Head of caudate nucleus (tissue), 42 donors: ENCODE results near the gene NABP1.

Source experiments
- DNase-seq, 42 donors: peaks; one replicate each; pipeline versions ENCODE4 v3.0.0 to v3.0.0-alpha.2; 2020 to 2021; ENCODE audit warnings: mixed read lengths in 7 of 42
- intact Hi-C: fragments of 100-400 bp; cut with DNase I; formaldehyde crosslinking; loops from one replicate; pipeline ENCODE4 v1.15.0; 2022

Gene NABP1

DNA sequence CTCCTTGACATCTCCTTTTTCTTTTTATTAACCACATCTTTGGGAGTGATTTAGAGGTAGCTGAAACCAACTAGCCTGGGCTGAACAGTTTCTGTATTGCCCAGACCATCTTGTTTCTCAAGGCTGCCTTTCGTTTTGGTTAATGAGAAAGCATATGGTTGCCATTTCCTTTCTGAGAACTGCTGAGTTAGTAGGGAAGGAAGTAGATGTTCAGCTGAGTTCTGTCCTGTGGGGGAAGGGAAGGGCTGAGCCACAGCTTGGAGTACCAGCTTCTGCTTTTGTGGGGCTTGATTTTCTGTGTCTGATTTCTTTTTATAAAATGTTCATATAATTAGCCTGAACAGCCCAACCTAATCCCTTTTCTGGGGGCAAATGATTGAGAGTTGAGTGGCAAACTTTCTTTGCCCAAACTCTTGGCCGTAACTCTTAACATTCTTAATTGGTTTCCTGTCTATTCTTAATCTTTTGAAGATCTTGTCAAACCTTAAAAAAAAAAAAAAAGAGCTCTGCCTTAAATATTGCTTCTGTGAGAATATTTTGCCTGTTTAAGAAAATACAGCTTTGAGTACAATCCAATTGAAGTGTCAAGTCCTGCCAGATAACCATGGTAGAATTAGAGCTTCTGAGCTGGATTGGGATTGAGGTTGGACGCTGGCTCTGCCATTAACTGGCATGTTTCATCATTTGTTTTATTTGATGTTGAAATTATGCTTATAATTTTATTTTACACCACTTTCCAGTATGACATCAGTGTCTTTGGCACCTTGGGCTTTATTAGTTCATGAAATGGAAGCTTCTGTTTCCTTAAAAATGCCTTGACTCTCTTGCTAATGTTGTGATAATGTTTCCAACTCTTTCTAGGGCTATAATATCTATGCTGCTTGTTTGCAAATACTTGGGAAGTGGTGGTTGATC lies 1.9 kb upstream of the NABP1 start:
- intact Hi-C loops: no loop called here
- peak in 14 of 42 donors; percentile 6 to 47 (median 22) for DNase-seq

- DNase-seq: peak in 7 of 42 donors; percentile 6 to 35 (median 22)
- intact Hi-C loops: no loop called here
Measured at GRCh38 chr2:191676790-191677645, 918 bp upstream of the NABP1 start.

DNA sequence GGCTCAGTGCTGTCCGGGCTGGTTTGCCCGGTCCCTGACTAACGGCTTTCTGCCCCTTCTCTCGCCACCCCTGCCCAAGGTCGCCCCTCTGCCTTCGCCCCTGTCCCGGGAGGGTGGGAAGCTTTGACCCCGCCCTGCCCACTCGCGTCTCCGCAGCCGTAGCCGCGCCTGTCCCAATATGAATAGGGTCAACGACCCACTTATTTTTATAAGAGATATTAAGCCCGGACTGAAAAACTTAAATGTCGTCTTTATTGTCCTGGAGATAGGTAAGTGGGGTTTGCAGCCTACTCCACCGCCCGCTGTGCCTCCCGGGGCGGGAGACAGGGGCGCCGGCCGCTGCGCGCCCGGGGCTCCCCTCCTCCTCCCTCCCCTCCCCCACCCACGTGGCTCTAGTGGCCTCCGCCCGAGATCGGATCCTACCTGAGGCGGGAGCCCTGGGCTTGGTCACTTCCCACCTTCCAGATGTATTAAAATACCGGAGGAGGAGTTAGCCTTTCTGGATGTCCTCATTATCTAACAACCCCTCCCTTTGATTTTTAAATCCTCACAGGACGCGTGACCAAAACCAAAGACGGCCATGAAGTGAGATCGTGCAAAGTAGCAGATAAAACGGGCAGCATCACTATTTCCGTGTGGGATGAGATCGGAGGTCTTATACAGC lies 633 bp downstream of the NABP1 start:
- DNase-seq: peak in 33 of 42 donors; percentile 8 to 62 (median 23)
- intact Hi-C loops: no loop called here

DNA sequence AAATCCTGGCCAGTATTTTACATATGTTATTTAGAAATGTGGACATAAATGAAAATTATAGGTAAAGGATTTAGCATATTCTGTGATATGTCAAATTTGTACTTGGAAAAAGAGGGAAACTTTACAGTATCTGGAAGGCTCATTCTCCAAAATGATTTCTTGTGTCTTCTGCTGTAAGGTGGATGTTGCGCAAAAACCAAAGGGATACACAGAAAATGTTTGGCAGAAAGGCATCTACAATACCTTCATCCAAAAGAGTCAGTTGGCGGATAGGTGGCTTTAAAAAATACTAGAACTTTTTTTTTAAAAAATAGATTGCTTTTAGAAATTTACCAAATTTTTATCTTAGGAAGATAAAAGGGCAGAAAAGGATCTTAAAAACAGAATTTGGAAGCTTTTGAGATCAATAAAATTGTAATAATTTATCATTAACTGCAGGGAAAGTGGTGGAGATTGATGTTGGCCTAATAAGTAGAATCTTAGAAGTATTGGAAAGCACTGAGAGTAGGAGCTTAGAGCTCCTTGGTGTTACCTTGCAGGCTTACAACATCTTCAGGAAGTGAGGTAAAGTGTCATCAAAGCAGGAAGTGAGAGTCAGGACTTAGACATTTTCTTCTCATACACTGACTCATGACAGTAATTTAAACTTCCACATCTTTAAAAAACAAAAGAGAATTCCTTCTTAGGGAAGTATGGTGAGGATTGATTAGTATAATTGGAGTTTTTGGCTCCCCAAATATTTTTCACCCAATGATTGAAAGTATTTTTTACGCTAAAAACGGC lies 2.1 kb downstream of the NABP1 start:
- no peak for DNase-seq
- intact Hi-C loops: no loop called here

GRCh38 chr2:191680639-191681038 lies 2.7 kb downstream of the NABP1 start:
- no peak for DNase-seq
- intact Hi-C loops: no loop called here

GRCh38 chr2:191682126-191682525 lies 4.2 kb downstream of the NABP1 start:
- intact Hi-C loops: no loop called here
- no peak for DNase-seq

DNA sequence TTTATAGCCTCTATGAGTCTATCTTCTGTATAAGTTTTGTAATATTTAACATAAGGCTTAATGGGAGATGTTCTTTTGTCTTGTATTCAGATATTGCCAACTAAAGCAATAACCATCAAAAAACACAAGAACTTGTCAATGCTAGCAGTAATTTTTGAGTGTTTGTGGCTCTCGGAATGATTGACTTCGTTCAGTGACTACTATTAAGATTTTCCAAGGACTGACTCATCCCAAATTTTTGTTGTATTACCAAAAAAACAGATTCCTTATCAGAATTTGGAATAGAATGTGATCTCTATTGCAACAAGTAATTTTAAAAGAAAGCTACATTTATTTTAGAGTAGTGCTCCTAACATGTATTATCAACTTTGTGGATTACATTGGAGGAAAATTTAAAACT lies 8.1 kb downstream of the NABP1 start:
- intact Hi-C loops: no loop called here
- DNase-seq: no peak

GRCh38 chr2:191686729-191687128 lies 8.8 kb downstream of the NABP1 start:
- intact Hi-C loops: no loop called here
- DNase-seq: no peak

GRCh38 chr2:191687867-191688266 lies 9.9 kb downstream of the NABP1 start:
- intact Hi-C loops: no loop called here
- DNase-seq: no peak

DNA sequence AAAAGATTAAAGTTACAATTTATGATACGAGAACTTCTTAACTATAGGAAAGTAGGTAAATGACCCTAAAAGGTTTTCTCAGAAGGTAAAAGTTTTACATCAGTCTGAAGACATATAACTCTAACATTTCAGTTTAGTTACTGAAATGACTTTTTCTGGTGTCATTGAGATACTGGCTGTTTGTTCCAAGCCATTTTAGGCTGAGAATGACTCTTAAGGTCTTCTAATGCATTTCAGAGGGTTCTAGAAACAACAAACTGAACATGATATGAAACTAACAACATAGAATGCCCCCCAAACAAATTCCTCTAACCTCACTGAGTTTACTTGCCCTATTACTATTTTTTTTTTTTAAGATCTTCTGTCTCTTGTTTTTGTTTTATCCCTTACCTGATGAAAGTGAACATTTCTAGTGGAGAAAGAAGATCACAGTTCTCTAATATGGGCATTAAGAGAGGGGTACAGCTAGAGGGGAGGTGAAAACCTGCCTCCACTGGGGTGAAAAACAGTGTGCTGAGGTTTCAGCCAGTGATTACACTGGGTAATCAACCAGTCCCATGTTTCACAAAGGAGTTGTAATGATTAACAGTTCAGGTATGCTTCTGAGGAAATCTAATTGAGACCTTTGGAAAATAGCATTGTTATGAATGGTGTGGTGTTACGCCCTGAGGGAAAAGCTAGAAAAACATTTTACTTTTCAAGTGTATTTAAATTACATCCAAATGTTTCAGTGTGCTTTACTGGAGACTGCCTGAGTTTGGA lies 11.2 kb downstream of the NABP1 start:
- DNase-seq: no peak
- intact Hi-C loops: no loop called here

DNA sequence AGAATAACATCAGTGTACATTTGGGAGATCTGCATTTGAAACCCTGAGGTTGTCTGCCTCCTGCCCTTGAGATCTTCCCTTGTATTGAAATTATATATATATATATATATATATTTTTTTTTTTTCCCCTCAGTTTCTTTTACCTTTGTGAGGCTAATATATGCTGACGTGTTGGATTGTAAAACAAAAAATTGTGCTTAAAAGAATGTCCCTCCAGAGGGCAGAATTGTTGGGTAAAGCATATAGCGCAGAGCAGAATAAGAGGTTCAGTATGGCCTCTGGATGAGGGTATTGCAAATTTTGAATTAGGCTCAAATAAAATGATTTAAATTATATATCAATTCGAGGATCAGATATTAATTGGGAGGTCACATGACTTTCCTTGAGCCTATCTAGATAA lies 12.4 kb downstream of the NABP1 start:
- intact Hi-C loops: loop anchor here (5.0 kb wide), 1 partner anchor 123 kb away; no protein-coding TSS in a partner anchor
- DNase-seq: no peak

DNA sequence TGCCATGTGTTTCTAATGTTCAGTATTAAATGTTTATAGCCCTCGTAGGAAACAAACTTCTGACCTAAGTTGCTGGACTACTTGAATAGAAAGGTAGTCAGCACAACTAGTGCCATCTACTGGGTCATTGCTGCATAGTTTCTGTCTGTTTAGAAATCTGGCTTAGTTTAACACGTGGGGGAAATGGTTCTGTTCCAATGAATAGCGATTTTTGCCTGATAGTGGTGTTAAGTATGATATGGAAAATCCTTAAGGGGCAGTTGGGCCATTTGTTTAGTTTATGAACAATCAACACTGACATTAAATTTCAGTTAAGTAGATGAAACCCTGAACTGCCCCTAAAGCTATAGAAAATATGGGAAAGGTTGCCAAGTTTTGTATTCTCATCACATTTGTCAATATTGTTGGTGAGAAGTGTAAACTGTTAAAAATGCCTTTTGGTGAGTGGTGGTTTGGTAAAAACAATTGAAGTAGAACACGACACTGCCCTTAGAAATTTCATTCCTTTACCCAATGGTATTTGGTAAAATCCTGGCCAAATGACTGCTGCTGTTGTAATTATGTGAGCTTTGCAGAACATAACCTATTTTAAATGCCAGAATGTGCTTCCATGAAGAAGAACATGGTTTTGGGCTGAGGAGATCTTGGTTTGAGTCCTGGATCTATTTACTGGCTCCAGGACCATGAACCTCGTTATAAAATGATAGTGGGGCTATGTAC lies 13.2 kb downstream of the NABP1 start:
- DNase-seq: peak in 20 of 42 donors; percentile 16 to 80 (median 48)
- intact Hi-C loops: loop anchor here (5.0 kb wide), 1 partner anchor 124 kb away; no protein-coding TSS in a partner anchor

DNA sequence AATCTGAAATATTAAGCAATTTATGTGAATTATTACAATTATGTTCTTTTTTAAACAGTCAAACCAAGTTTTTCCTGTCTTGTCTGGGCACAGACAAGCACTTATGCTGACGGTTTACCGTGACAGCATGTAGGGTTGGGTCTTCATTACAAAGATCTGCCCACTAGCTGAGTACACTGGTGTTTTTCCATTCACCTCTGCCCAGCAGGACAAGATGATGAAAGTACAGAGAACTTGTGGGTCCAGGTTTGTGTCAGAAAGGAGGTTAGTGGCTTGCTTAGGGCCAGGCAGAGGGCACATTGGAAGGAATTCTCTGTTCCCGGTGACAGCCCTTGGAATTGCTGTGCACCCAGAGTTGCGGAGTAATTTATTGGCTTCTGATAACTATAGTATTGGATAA lies 14.0 kb downstream of the NABP1 start:
- intact Hi-C loops: loop anchor here (5.0 kb wide), 1 partner anchor 125 kb away; no protein-coding TSS in a partner anchor
- no peak for DNase-seq

DNA sequence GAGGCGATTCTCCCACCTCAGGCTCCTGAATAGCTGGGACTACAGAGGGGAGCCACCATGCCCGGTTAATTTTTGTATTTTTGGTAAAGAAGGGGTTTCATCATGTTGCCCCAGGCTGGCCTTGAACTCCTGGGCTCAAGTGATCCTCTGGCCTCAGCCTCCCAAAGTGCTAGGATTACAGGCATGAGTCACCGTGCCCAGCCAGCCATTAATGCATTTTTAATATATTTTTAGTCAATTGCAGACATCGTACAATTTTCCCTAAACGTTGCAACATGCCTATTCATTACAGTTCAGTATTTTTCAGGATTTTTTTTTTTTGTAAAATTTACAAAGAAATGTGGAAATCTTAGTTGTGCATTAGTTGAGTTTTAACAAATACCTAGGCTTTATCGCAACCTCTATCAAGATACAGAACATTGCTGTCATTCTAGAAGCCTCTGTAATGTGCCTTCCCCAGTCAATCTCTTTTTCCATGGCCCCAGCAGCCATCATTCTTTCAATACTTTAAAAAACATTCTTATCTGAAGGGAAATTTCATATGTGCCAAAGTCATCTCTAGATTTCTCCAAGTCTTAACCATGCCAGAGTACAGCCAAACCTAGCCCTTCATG lies 14.7 kb downstream of the NABP1 start:
- intact Hi-C loops: loop anchor here (5.0 kb wide), 1 partner anchor 125 kb away; no protein-coding TSS in a partner anchor
- no peak for DNase-seq

DNA sequence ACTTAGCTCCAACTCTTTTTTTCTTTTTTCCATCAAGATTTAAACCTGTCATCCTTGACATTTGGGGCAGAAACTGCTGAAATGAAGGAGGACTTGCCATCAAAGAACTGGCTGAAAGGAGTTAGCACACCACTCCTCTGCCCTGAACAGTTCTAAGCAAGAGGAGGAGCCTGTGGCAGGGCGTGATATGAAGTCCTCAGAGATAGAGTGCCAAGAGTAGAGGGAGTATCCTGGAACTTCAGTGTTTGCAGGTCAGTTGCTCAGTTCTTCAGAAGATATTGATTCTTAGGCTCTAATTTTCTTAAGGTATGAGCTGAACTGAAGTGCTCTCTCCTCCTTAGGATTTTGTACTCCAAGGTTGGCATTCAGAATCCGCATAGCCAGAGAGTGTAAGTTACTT lies 15.2 kb downstream of the NABP1 start:
- intact Hi-C loops: loop anchor here (5.0 kb wide), 1 partner anchor 126 kb away; no protein-coding TSS in a partner anchor
- DNase-seq: no peak

- intact Hi-C loops: loop anchor here (5.0 kb wide), 1 partner anchor 126 kb away; no protein-coding TSS in a partner anchor
- DNase-seq: no peak
Measured at GRCh38 chr2:191693778-191694177, 15.8 kb downstream of the NABP1 start.

GRCh38 chr2:191696001-191696400 lies 18.1 kb downstream of the NABP1 start:
- DNase-seq: peak in 34 of 42 donors; percentile 12 to 78 (median 46)

More at GRCh38 chr2:191696001-191696400, 18.1 kb downstream of the NABP1 start:
- intact Hi-C loops: no loop called here
